Testis (tissue), 3 donors: ENCODE data around the gene ITGAE. TPM values are rescaled to one million over a fixed set of nuclear protein-coding genes. Genes with fewer than 3 reads are reported as not detected.
"Not testable (repeated sequence)": the region's sequence is repeated elsewhere in the genome, so short reads cannot be mapped to it uniquely, and the experiment has no call there.

Source experiments
- DNase-seq: peaks from one replicate; pipeline ENCODE4 v3.0.0-alpha.2; 2019
- H3K27ac ChIP-seq, 2 donors: fragments of 200-600 bp; sonication (generic); one replicate each; pipeline ENCODE4 v1.5.1; 2019
- H3K27me3 ChIP-seq: fragments of 200-600 bp; sonication (generic); one replicate; pipeline ENCODE4 v1.5.1; 2019
- H3K36me3 ChIP-seq: fragments of 200-600 bp; sonication (generic); one replicate; pipeline ENCODE4 v1.5.1; 2017; ENCODE audit warnings: low read depth; ENCODE audit errors: missing control alignments
- H3K4me1 ChIP-seq: fragments of 200-600 bp; sonication (generic); one replicate; pipeline ENCODE4 v1.5.1; 2019
- H3K4me3 ChIP-seq, 2 donors: fragments of 200-600 bp; sonication (generic); one replicate each; pipeline ENCODE4 v1.5.1; 2017 to 2019
- H3K9me3 ChIP-seq: fragments of 200-600 bp; sonication (generic); one replicate; pipeline ENCODE4 v1.5.1; 2017
- POLR2A ChIP-seq: fragments of 450-650 bp; IDR thresholded peaks from one replicate; pipeline ENCODE4 v1.6.1; 2017; ENCODE audit warnings: antibody characterized with exemption, mild to moderate bottlenecking, moderate library complexity
- WGBS, 2 donors: methylation state at CpG; one replicate each; pipeline ENCODE4 v1.1.5; 2018; 5-methylcytosine and 5-hydroxymethylcytosine counted together
- intact Hi-C: fragments of 100-400 bp; cut with DNase I; formaldehyde crosslinking; loops from one replicate; pipeline ENCODE4 v1.15.1; 2023; ENCODE audit warnings: low total_unique reads
- polyA plus RNA-seq: library from polyadenylated mRNA; stranded (reverse); fragments of 350-450 nt; fragmentation: Illumina TruSeq; extraction: RNeasy Lipid Tissue Mini Kit (QIAGEN cat#74804); gene quantifications from one replicate; pipeline ENCODE4 v1.2.3, GENCODE V29; 2014; ENCODE audit warnings: low read depth, low replicate concordance; ENCODE audit not compliant: insufficient read depth
- total RNA-seq, 2 donors: library from RNA; depleted of rRNA; stranded (reverse); fragments of >200 nt; gene quantifications; one replicate each; pipeline ENCODE4 v1.2.3, GENCODE V29; 2016
- TF ChIP-seq, protein P1 (sequence below), 3 experiments: fragments of 450-650 bp in 2 of 3; fragments of 200-600 bp in 1 of 3; sonication (generic) in 1 of 3; IDR thresholded peaks; one replicate each; pipeline ENCODE4 v1.5.1; 2016 to 2019; ENCODE audit warnings: antibody characterized with exemption in 3 of 3, mild to moderate bottlenecking in 2 of 3, moderate library complexity in 1 of 3

Gene ITGAE
- total and polyA plus RNA-seq, 3 donors from 2014 or later: 13.1 to 46.7 (median 16.1) TPM

DNA sequence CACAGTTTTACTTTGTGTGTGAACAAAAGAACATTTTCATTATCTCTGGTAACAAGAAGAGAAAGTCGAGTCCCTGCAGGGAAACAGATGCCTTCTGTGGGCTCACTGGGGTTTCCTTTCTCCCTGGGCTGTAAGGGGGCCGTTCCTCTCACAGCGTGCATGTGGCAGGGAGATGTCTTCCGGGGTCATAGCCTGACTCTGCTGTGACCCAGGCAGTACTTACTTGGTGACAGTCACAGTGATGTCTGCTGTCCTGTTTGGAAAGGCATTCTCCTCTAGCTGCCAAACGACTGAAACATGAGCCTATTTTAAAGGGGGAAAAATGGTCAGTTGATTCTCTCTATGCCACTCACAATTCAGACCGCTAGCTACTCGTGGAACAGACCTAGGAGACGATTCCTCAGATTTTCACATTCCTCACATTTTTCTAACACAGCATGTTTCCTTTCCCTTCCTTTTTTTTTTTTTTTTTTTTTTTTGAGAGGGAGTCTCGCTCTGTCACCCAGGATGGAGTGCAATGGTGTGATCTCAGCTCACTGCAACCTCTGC, 70.0 kb downstream of the ITGAE start:
- H3K27ac ChIP-seq: no peak overlapping the region
- intact Hi-C loops: no loop called here

DNA sequence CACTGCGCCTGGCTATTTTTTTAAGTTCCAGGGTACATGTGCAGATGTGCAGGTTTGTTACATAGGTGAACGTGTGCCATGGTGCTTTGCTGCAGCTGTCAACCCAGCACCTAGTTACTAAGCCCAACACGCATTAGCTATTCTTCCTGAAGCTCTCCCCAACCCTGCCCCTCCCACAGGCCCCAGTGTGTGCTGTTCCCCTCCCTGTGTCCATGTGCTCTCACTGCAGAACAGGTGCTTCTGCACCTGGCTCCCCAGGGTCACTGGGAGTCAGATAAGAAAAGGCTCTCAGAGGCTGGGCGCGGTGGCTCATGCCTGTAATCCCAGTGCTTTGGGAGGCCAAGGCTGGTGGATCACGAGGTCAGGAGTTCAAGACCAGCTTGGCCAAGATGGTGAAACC, 71.1 kb downstream of the ITGAE start:
- no peaks in the 10 kb centered on the region for H3K9me3 ChIP-seq
- intact Hi-C loops: no loop called here
- TF ChIP-seq POLR2A: no peak
- TF ChIP-seq, protein P1, sequence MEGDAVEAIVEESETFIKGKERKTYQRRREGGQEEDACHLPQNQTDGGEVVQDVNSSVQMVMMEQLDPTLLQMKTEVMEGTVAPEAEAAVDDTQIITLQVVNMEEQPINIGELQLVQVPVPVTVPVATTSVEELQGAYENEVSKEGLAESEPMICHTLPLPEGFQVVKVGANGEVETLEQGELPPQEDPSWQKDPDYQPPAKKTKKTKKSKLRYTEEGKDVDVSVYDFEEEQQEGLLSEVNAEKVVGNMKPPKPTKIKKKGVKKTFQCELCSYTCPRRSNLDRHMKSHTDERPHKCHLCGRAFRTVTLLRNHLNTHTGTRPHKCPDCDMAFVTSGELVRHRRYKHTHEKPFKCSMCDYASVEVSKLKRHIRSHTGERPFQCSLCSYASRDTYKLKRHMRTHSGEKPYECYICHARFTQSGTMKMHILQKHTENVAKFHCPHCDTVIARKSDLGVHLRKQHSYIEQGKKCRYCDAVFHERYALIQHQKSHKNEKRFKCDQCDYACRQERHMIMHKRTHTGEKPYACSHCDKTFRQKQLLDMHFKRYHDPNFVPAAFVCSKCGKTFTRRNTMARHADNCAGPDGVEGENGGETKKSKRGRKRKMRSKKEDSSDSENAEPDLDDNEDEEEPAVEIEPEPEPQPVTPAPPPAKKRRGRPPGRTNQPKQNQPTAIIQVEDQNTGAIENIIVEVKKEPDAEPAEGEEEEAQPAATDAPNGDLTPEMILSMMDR (IDR thresholded peaks at IDR 0.05): no peak

More for the DNA sequence above, 70.0 kb downstream of the ITGAE start:
- DNase-seq: no peak
- no peak overlapping the region for H3K4me3 ChIP-seq
- H3K27me3 ChIP-seq: no peaks in the 10 kb centered on the region
- H3K9me3 ChIP-seq: no peaks in the 10 kb centered on the region
- no peak for TF ChIP-seq POLR2A
- TF ChIP-seq, protein P1 (IDR thresholded peaks at IDR 0.05): no peak
- H3K36me3 ChIP-seq: no peaks in the 10 kb centered on the region
- H3K4me1 ChIP-seq: peaks cover 8% of the 10 kb centered on the region
- 37 to 50% methylated on average over 9 of the region's 9 CpGs for WGBS, 2 donors

DNA sequence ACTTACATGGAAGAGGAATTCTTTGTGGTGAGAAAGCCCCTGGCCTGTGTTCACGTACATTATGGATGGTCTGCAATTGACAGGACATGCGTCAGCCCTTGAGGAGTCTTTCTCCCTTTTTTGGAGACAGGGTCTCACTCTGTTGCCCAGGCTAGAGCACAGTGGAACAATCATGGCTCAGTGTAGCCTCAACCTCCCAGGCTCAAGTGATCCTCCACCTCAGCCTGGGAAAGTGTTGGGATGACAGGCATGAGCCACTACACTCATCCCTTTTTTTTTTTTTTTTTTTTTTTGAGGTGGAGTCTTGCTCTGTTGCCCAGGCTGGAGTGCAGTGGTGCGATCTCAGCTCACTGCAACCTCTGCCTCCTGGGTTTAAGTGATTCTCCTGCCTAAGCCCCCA, 72.9 kb downstream of the ITGAE start:
- DNase-seq, H3K4me3 ChIP-seq, H3K27ac ChIP-seq, intact Hi-C loops, H3K9me3 ChIP-seq, H3K36me3 ChIP-seq, H3K27me3 ChIP-seq: not testable (repeated sequence)
- WGBS, 2 donors: 93 to 96% methylated on average over 3 of the region's 3 CpGs
- H3K4me1 ChIP-seq: peaks cover 13% of the 10 kb centered on the region

More for the DNA sequence above, 71.1 kb downstream of the ITGAE start:
- Histone ChIP-seq H3K27ac (no peak overlapping the region), H3K36me3 (no peaks in the 10 kb centered on the region), H3K4me1 (peaks cover 8% of the 10 kb centered on the region), H3K4me3 (no peak overlapping the region), H3K27me3 (no peaks in the 10 kb centered on the region)
- DNase-seq: no peak
- 75 to 92% methylated on average over 6 of the region's 6 CpGs for WGBS, 2 donors

DNA sequence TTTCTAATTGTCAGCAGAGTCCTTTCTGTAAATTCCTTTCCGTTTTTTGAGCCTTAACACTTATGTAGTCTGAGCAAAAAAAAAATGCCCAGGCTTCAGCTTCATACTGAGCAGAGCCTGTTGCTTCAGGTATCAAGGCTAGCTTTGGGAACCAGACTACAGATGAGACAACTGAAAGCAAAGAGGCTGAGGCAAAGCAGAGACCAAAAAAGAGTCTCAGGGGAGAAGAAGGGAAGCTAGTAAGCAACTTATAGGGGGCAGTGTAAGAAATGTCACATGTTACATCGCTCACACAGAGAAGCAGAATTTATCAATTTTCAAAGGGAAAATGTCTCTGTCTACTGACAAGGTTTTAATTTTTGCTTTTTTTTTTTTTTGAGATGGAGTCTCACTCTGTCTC, 73.9 kb downstream of the ITGAE start:
- Histone ChIP-seq H3K36me3 (no peaks in the 10 kb centered on the region), H3K4me3 (no peak overlapping the region), H3K9me3 (no peaks in the 10 kb centered on the region), H3K4me1 (peaks cover 12% of the 10 kb centered on the region), H3K27ac (no peak overlapping the region), H3K27me3 (no peaks in the 10 kb centered on the region)
- TF ChIP-seq POLR2A: no peak
- TF ChIP-seq, protein P1 (IDR thresholded peaks at IDR 0.05): no peak
- 53 to 85% methylated on average over 2 of the region's 2 CpGs for WGBS, 2 donors
- intact Hi-C loops: no loop called here
- DNase-seq: no peak

DNA sequence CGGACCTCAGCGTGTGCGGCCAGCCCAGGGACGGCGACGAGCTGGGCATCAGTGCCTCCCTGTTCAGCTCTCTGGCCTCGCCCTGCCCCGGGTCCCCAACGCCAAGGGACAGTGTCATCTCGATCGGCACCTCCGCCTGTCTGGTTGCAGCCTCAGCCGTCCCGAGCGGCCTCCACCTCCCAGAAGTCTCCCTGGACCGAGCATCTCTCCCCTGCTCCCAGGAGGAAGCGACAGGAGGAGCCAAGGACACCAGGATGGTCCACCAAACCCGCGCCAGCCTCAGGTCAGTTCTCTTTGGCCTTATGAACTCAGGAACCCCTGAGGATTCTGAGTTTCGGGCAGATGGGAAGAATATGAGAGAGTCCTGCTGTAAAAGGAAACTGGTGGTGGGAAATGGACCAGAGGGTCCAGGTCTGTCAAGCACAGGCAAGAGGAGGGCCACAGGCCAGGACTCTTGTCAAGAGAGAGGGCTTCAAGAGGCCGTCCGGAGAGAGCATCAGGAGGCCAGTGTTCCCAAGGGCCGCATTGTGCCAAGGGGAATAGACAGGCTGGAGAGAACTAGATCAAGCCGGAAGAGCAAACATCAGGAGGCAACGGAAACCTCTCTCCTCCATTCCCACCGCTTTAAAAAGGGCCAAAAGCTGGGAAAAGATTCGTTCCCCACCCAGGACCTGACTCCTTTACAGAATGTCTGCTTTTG, 76.5 kb downstream of the ITGAE start:
- Histone ChIP-seq H3K27ac (peak overlapping the region in 1 of 2 donors; percentile 87), H3K4me3 (peak overlapping the region; percentile 79 to 91), H3K27me3 (no peaks in the 10 kb centered on the region), H3K36me3 (no peaks in the 10 kb centered on the region), H3K9me3 (no peaks in the 10 kb centered on the region), H3K4me1 (peaks cover 12% of the 10 kb centered on the region)
- 22 to 24% methylated on average over 11 to 19 of the region's 27 CpGs for WGBS, 2 donors
- no peak for TF ChIP-seq POLR2A
- intact Hi-C loops: no loop called here
- no peak for DNase-seq
